GM23338 (cell line): Measurements from ENCODE around the gene BCL2L2. TPM values are rescaled to one million over a fixed set of nuclear protein-coding genes. Genes with fewer than 3 reads are reported as not detected.
A peak's percentile ranks its signal among the peaks of the same experiment; 100 is the strongest.

Experiments
- ATAC-seq: fragments of 200-7000 bp; cut with Tn5 transposase; 3 replicates; pipeline ENCODE4 v1.9.1; 2020
- DNase-seq: peaks from one replicate; pipeline ENCODE4 v3.0.0-alpha.2; 2015; ENCODE audit warnings: low spot score
- H2AFZ ChIP-seq: fragments of 200-600 bp; sonication (generic); 2 replicates; pipeline ENCODE4 v1.8.0; 2016; ENCODE audit warnings: antibody characterized with exemption, mild to moderate bottlenecking, moderate library complexity
- H3F3A ChIP-seq: fragments of 200-600 bp; sonication (generic); replicated peaks from 2 replicates; pipeline ENCODE4 v1.8.0; 2017; ENCODE audit warnings: antibody characterized with exemption, mixed run types, low read depth
- H3K27ac ChIP-seq: fragments of 200-600 bp; sonication (generic); 2 replicates; pipeline ENCODE4 v1.6.1; 2016; ENCODE audit warnings: low read depth
- H3K27me3 ChIP-seq: fragments of 200-600 bp; sonication (generic); 2 replicates; pipeline ENCODE4 v1.8.0; 2016; ENCODE audit warnings: mild to moderate bottlenecking, mixed run types, moderate library complexity; ENCODE audit not compliant: insufficient read depth
- H3K36me3 ChIP-seq: fragments of 200-600 bp; sonication (generic); 2 replicates; pipeline ENCODE4 v1.8.0; 2016; ENCODE audit warnings: mild to moderate bottlenecking; ENCODE audit not compliant: insufficient read depth
- H3K4me1 ChIP-seq: fragments of 200-600 bp; sonication (generic); 2 replicates; pipeline ENCODE4 v1.8.0; 2016; ENCODE audit warnings: mild to moderate bottlenecking, moderate library complexity; ENCODE audit not compliant: insufficient read depth
- H3K4me2 ChIP-seq: fragments of 200-600 bp; sonication (generic); 2 replicates; pipeline ENCODE4 v1.7.1; 2017; ENCODE audit warnings: mixed run types
- H3K4me3 ChIP-seq: fragments of 200-600 bp; sonication (generic); 2 replicates; pipeline ENCODE4 v1.6.1; 2016; ENCODE audit warnings: mixed run types
- H3K79me2 ChIP-seq: fragments of 200-600 bp; sonication (generic); replicated peaks from 2 replicates; pipeline ENCODE4 v1.8.0; 2017; ENCODE audit warnings: mild to moderate bottlenecking; ENCODE audit not compliant: insufficient read depth
- H3K9me2 ChIP-seq: fragments of 200-600 bp; sonication (generic); 2 replicates; pipeline ENCODE4 v1.8.0; 2017; ENCODE audit not compliant: insufficient read depth
- H4K20me1 ChIP-seq: fragments of 200-600 bp; sonication (generic); replicated peaks from 2 replicates; pipeline ENCODE4 v1.8.0; 2017; ENCODE audit warnings: mild to moderate bottlenecking; ENCODE audit not compliant: insufficient read depth
- H3K27ac Mint-ChIP-seq: 2 replicates; pipeline ENCODE4 v1.8.0; 2020; ENCODE audit warnings: inconsistent platforms, mild to moderate bottlenecking, moderate library complexity, mixed read lengths
- H3K27me3 Mint-ChIP-seq: 3 replicates; pipeline ENCODE4 v1.8.0; 2022; ENCODE audit warnings: low read depth, mild to moderate bottlenecking, moderate library complexity, mixed read lengths, inconsistent platforms; ENCODE audit not compliant: insufficient read depth, poor library complexity
- H3K36me3 Mint-ChIP-seq: 3 replicates; pipeline ENCODE4 v1.8.0; 2021; ENCODE audit warnings: low read depth, mild to moderate bottlenecking, inconsistent platforms, moderate library complexity, mixed read lengths
- H3K4me1 Mint-ChIP-seq: 3 replicates; pipeline ENCODE4 v1.8.0; 2020; ENCODE audit warnings: mild to moderate bottlenecking, inconsistent platforms, mixed read lengths
- H3K4me3 Mint-ChIP-seq: 3 replicates; pipeline ENCODE4 v1.8.0; 2021; ENCODE audit warnings: moderate library complexity, mild to moderate bottlenecking, inconsistent platforms, mixed read lengths
- H3K9me3 Mint-ChIP-seq: 3 replicates; pipeline ENCODE4 v1.8.0; 2020; ENCODE audit warnings: moderate library complexity, mild to moderate bottlenecking, inconsistent platforms, mixed read lengths
- CREB1 ChIP-seq: fragments of 250-450 bp; sonication (Bioruptor Pico); IDR thresholded peaks from 2 replicates; pipeline ENCODE4 v1.5.0; 2020; ENCODE audit warnings: low read depth, mild to moderate bottlenecking, moderate library complexity
- EZH2 ChIP-seq: fragments of 200-600 bp; sonication (generic); IDR thresholded peaks from one replicate; pipeline ENCODE4 v1.8.0; 2017; ENCODE audit warnings: antibody characterized with exemption, mild to moderate bottlenecking, low read depth; ENCODE audit not compliant: unreplicated experiment
- EZH2phosphoT487 ChIP-seq: fragments of 200-600 bp; sonication (generic); IDR thresholded peaks from one replicate; pipeline ENCODE4 v1.8.1; 2018; ENCODE audit warnings: antibody characterized with exemption; ENCODE audit not compliant: unreplicated experiment
- JUNB ChIP-seq: IDR thresholded peaks from one replicate; pipeline ENCODE4 v1.6.1; 2016; ENCODE audit warnings: antibody characterized with exemption; ENCODE audit not compliant: unreplicated experiment
- POLR2AphosphoS5 ChIP-seq: IDR thresholded peaks from 2 replicates; pipeline ENCODE4 v1.6.1; 2016; ENCODE audit warnings: antibody characterized with exemption, low read depth
- ZNF114 ChIP-seq: fragments of 250-450 bp; sonication (Bioruptor Pico); IDR thresholded peaks from 2 replicates; pipeline ENCODE4 v1.5.0; 2020; ENCODE audit warnings: mild to moderate bottlenecking, moderate library complexity
- polyA plus RNA-seq: library from polyadenylated mRNA; unstranded; fragments of >200 nt; fragmentation: Nextera tagmentation; extraction: Ambion mirVana; gene quantifications from 2 replicates; pipeline ENCODE4 v1.2.1, GENCODE V29; 2016
- total RNA-seq: library from RNA; depleted of rRNA; stranded (reverse); fragments of >200 nt; shearing (Covaris generic); gene quantifications from 2 replicates; pipeline ENCODE4 v1.2.3, GENCODE V29; 2014
- TF ChIP-seq, protein P1 (sequence below): fragments of 250-450 bp; sonication (Bioruptor Pico); IDR thresholded peaks from 2 replicates; pipeline ENCODE4 v1.5.0; 2020; ENCODE audit warnings: mild to moderate bottlenecking, moderate library complexity
- TF ChIP-seq, protein P2 (sequence below), 2 experiments: fragments of 200-600 bp in 1 of 2; sonication (generic) in 1 of 2; conservative IDR thresholded peaks; 2 replicates each; pipeline versions ENCODE4 v1.5.1 to v1.6.1; 2016 to 2017; ENCODE audit warnings: antibody characterized with exemption in 2 of 2, low read depth in 2 of 2, mild to moderate bottlenecking in 2 of 2, moderate library complexity in 1 of 2
- TF ChIP-seq, protein P3 (sequence below): IDR thresholded peaks from 2 replicates; pipeline ENCODE4 v1.6.1; 2016; ENCODE audit warnings: antibody characterized with exemption

Gene BCL2L2
- total and polyA plus RNA-seq, 2 experiments from 2014 or later, result 3.5 to 12.3 TPM

- peaks cover 9% of the 10 kb centered on the region for H3F3A ChIP-seq
- peak overlapping the region; percentile 97 for H3K4me2 ChIP-seq
- TF ChIP-seq, protein P1, sequence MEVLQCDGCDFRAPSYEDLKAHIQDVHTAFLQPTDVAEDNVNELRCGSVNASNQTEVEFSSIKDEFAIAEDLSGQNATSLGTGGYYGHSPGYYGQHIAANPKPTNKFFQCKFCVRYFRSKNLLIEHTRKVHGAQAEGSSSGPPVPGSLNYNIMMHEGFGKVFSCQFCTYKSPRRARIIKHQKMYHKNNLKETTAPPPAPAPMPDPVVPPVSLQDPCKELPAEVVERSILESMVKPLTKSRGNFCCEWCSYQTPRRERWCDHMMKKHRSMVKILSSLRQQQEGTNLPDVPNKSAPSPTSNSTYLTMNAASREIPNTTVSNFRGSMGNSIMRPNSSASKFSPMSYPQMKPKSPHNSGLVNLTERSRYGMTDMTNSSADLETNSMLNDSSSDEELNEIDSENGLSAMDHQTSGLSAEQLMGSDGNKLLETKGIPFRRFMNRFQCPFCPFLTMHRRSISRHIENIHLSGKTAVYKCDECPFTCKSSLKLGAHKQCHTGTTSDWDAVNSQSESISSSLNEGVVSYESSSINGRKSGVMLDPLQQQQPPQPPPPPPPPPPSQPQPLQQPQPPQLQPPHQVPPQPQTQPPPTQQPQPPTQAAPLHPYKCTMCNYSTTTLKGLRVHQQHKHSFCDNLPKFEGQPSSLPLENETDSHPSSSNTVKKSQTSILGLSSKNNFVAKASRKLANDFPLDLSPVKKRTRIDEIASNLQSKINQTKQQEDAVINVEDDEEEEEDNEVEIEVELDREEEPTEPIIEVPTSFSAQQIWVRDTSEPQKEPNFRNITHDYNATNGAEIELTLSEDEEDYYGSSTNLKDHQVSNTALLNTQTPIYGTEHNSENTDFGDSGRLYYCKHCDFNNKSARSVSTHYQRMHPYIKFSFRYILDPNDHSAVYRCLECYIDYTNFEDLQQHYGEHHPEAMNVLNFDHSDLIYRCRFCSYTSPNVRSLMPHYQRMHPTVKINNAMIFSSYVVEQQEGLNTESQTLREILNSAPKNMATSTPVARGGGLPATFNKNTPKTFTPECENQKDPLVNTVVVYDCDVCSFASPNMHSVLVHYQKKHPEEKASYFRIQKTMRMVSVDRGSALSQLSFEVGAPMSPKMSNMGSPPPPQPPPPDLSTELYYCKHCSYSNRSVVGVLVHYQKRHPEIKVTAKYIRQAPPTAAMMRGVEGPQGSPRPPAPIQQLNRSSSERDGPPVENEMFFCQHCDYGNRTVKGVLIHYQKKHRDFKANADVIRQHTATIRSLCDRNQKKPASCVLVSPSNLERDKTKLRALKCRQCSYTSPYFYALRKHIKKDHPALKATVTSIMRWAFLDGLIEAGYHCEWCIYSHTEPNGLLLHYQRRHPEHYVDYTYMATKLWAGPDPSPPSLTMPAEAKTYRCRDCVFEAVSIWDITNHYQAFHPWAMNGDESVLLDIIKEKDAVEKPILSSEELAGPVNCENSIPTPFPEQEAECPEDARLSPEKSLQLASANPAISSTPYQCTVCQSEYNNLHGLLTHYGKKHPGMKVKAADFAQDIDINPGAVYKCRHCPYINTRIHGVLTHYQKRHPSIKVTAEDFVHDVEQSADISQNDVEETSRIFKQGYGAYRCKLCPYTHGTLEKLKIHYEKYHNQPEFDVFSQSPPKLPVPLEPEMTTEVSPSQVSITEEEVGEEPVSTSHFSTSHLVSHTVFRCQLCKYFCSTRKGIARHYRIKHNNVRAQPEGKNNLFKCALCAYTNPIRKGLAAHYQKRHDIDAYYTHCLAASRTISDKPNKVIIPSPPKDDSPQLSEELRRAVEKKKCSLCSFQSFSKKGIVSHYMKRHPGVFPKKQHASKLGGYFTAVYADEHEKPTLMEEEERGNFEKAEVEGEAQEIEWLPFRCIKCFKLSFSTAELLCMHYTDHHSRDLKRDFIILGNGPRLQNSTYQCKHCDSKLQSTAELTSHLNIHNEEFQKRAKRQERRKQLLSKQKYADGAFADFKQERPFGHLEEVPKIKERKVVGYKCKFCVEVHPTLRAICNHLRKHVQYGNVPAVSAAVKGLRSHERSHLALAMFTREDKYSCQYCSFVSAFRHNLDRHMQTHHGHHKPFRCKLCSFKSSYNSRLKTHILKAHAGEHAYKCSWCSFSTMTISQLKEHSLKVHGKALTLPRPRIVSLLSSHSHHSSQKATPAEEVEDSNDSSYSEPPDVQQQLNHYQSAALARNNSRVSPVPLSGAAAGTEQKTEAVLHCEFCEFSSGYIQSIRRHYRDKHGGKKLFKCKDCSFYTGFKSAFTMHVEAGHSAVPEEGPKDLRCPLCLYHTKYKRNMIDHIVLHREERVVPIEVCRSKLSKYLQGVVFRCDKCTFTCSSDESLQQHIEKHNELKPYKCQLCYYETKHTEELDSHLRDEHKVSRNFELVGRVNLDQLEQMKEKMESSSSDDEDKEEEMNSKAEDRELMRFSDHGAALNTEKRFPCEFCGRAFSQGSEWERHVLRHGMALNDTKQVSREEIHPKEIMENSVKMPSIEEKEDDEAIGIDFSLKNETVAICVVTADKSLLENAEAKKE, result no peak
- peak; percentile 92 for TF ChIP-seq POLR2AphosphoS5
- Mint-ChIP-seq H3K4me1 (peaks cover 13% of the 10 kb centered on the region), H3K9me3 (no peaks in the 10 kb centered on the region; the same call in 2 of the 3 replicates), H3K27ac (peak overlapping the region; percentile 88; the same call in 1 of the 2 replicates), H3K36me3 (no peaks in the 10 kb centered on the region), H3K4me3 (peak overlapping the region; percentile 94), H3K27me3 (peaks cover 49% of the 10 kb centered on the region)
- H2AFZ ChIP-seq, result peak overlapping the region; percentile 85
- peak overlapping the region; percentile 90 for H3K4me3 ChIP-seq
- H3K27me3 ChIP-seq, result peaks cover 66% of the 10 kb centered on the region
- no peaks in the 10 kb centered on the region for H3K79me2 ChIP-seq
- peak overlapping the region; percentile 84; the same call in 1 of the 2 replicates for H3K27ac ChIP-seq
- no peak for DNase-seq
- H4K20me1 ChIP-seq, result peaks cover 8% of the 10 kb centered on the region
- H3K36me3 ChIP-seq, result no peaks in the 10 kb centered on the region
- peak; percentile 12 for ATAC-seq
- H3K4me1 ChIP-seq, result peaks cover 19% of the 10 kb centered on the region
- H3K9me2 ChIP-seq, result no peaks in the 10 kb centered on the region
Measured at GRCh38 chr14:23301969-23302289, 4.7 kb upstream of the BCL2L2 start.

- H3K79me2 ChIP-seq, result peaks cover 5% of the 10 kb centered on the region; the same call in 1 of the 2 replicates
- H3K4me1 ChIP-seq, result peaks cover 24% of the 10 kb centered on the region
- peaks cover 8% of the 10 kb centered on the region for H4K20me1 ChIP-seq
- Mint-ChIP-seq H3K36me3 (peaks cover 4% of the 10 kb centered on the region; the same call in 1 of the 3 replicates), H3K9me3 (no peaks in the 10 kb centered on the region; the same call in 2 of the 3 replicates), H3K27me3 (peaks cover 45% of the 10 kb centered on the region), H3K27ac (peak within 1 kb of the TSS; percentile 88), H3K4me1 (peaks cover 18% of the 10 kb centered on the region), H3K4me3 (peak within 1 kb of the TSS; percentile 94)
- peaks cover 15% of the 10 kb centered on the region for H3F3A ChIP-seq
- peak within 1 kb of the TSS; percentile 84; the same call in 1 of the 2 replicates for H3K27ac ChIP-seq
- H3K36me3 ChIP-seq, result no peaks in the 10 kb centered on the region
- peak within 1 kb of the TSS; percentile 90 for H3K4me3 ChIP-seq
- H3K27me3 ChIP-seq, result peaks cover 60% of the 10 kb centered on the region
- peak; percentile 35 for ATAC-seq
- peak within 1 kb of the TSS; percentile 85 for H2AFZ ChIP-seq
- no peaks in the 10 kb centered on the region for H3K9me2 ChIP-seq
- H3K4me2 ChIP-seq, result peak within 1 kb of the TSS; percentile 97
- DNase-seq, result peak; percentile 76
- TF ChIP-seq, protein P2, sequence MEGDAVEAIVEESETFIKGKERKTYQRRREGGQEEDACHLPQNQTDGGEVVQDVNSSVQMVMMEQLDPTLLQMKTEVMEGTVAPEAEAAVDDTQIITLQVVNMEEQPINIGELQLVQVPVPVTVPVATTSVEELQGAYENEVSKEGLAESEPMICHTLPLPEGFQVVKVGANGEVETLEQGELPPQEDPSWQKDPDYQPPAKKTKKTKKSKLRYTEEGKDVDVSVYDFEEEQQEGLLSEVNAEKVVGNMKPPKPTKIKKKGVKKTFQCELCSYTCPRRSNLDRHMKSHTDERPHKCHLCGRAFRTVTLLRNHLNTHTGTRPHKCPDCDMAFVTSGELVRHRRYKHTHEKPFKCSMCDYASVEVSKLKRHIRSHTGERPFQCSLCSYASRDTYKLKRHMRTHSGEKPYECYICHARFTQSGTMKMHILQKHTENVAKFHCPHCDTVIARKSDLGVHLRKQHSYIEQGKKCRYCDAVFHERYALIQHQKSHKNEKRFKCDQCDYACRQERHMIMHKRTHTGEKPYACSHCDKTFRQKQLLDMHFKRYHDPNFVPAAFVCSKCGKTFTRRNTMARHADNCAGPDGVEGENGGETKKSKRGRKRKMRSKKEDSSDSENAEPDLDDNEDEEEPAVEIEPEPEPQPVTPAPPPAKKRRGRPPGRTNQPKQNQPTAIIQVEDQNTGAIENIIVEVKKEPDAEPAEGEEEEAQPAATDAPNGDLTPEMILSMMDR (conservative IDR thresholded peaks at IDR 0.05; ENCODE audit: low read depth in 2 of 2), result no peak
- TF ChIP-seq EZH2, result no peak
- TF ChIP-seq JUNB, result no peak
- TF ChIP-seq, protein P3, sequence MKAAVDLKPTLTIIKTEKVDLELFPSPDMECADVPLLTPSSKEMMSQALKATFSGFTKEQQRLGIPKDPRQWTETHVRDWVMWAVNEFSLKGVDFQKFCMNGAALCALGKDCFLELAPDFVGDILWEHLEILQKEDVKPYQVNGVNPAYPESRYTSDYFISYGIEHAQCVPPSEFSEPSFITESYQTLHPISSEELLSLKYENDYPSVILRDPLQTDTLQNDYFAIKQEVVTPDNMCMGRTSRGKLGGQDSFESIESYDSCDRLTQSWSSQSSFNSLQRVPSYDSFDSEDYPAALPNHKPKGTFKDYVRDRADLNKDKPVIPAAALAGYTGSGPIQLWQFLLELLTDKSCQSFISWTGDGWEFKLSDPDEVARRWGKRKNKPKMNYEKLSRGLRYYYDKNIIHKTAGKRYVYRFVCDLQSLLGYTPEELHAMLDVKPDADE, result no peak
- TF ChIP-seq ZNF114 (CRISPR knock-in tag), result no peak
- TF ChIP-seq EZH2phosphoT487, result no peak
- TF ChIP-seq POLR2AphosphoS5, result no peak
- no peak for TF ChIP-seq CREB1 (CRISPR knock-in tag)
Measured at GRCh38 chr14:23302290-23303225, 4.1 kb upstream of the BCL2L2 start, which contains the start of gene PPP1R3E. PPP1R3E (minus strand) TSS chr14:23302859; CDS start chr14:23302576, 283 bp downstream.
